Hepatocyte (in vitro differentiated cells): Measurements from ENCODE around the gene NUCKS1. TPM values are rescaled to one million over a fixed set of nuclear protein-coding genes. Genes with fewer than 3 reads are reported as not detected.

Source experiments
- DNase-seq: peaks from one replicate; pipeline ENCODE4 v3.0.0-alpha.2; 2016; ENCODE audit warnings: low spot score
- H2AFZ ChIP-seq: fragments of 200-600 bp; sonication (generic); 2 replicates; pipeline ENCODE4 v1.6.0; 2016; ENCODE audit warnings: antibody characterized with exemption, mild to moderate bottlenecking
- H3K27ac ChIP-seq: fragments of 200-600 bp; sonication (generic); 2 replicates; pipeline ENCODE4 v1.5.1; 2016; ENCODE audit warnings: mild to moderate bottlenecking
- H3K27me3 ChIP-seq: fragments of 200-600 bp; sonication (generic); 2 replicates; pipeline ENCODE4 v1.6.1; 2016
- H3K36me3 ChIP-seq: fragments of 200-600 bp; sonication (generic); replicated peaks from 2 replicates; pipeline ENCODE4 v1.5.1; 2016; ENCODE audit warnings: low read depth; ENCODE audit not compliant: insufficient read depth
- H3K4me1 ChIP-seq: fragments of 200-600 bp; sonication (generic); 2 replicates; pipeline ENCODE4 v1.5.1; 2016; ENCODE audit warnings: mild to moderate bottlenecking, moderate library complexity; ENCODE audit not compliant: insufficient read depth
- H3K4me2 ChIP-seq: fragments of 200-600 bp; sonication (generic); 2 replicates; pipeline ENCODE4 v1.6.0; 2016
- H3K4me3 ChIP-seq: fragments of 200-600 bp; sonication (generic); 2 replicates; pipeline ENCODE4 v1.5.1; 2016; ENCODE audit warnings: mild to moderate bottlenecking
- H3K79me2 ChIP-seq: fragments of 200-600 bp; sonication (generic); 2 replicates; pipeline ENCODE4 v1.6.0; 2017; ENCODE audit warnings: mild to moderate bottlenecking
- H3K9me2 ChIP-seq: fragments of 200-600 bp; sonication (generic); replicated peaks from 2 replicates; pipeline ENCODE4 v1.6.0; 2017; ENCODE audit warnings: mild to moderate bottlenecking; ENCODE audit not compliant: insufficient read depth
- H3K9me3 ChIP-seq: fragments of 200-600 bp; sonication (generic); 2 replicates; pipeline ENCODE4 v1.5.1; 2016; ENCODE audit warnings: low read depth, mild to moderate bottlenecking
- H4K20me1 ChIP-seq: fragments of 200-600 bp; sonication (generic); 2 replicates; pipeline ENCODE4 v1.6.0; 2016; ENCODE audit warnings: mild to moderate bottlenecking; ENCODE audit not compliant: insufficient read depth, poor library complexity, severe bottlenecking
- EZH2 ChIP-seq: fragments of 200-600 bp; sonication (generic); IDR thresholded peaks from 2 replicates; pipeline ENCODE4 v1.6.1; 2016; ENCODE audit warnings: antibody characterized with exemption, mild to moderate bottlenecking, borderline replicate concordance
- EZH2phosphoT487 ChIP-seq: fragments of 200-600 bp; sonication (generic); IDR thresholded peaks from one replicate; pipeline ENCODE4 v1.6.1; 2018; ENCODE audit warnings: antibody characterized with exemption, mild to moderate bottlenecking, low read depth, moderate library complexity; ENCODE audit not compliant: unreplicated experiment, severe bottlenecking
- WGBS: methylation state at CpG from one replicate; pipeline ENCODE4 v1.1.6; 2016; ENCODE audit warnings: low lambda C conversion rate; ENCODE audit errors: missing lambda C conversion rate; 5-methylcytosine and 5-hydroxymethylcytosine counted together
- polyA plus RNA-seq: library from polyadenylated mRNA; unstranded; fragments of >200 nt; fragmentation: Nextera tagmentation; extraction: Ambion mirVana; gene quantifications from 2 replicates; pipeline ENCODE4 v1.2.1, GENCODE V29; 2016
- total RNA-seq: library from RNA; depleted of rRNA; stranded (reverse); fragments of >200 nt; gene quantifications from 2 replicates; pipeline ENCODE4 v1.2.3, GENCODE V29; 2014
- TF ChIP-seq, protein P1 (sequence below): fragments of 200-600 bp; sonication (generic); IDR thresholded peaks from 2 replicates; pipeline ENCODE4 v1.5.1; 2016; ENCODE audit warnings: antibody characterized with exemption, mild to moderate bottlenecking; ENCODE audit not compliant: poor library complexity

Gene NUCKS1
- total and polyA plus RNA-seq, 2 experiments from 2014 or later, result 28.4 to 143 TPM

GRCh38 chr1:205772607-205773032, 22.6 kb upstream of the NUCKS1 start:
- no peaks in the 10 kb centered on the region for H3K4me1 ChIP-seq
- H3K27me3 ChIP-seq, result no peaks in the 10 kb centered on the region
- no peak overlapping the region for H2AFZ ChIP-seq
- H3K36me3 ChIP-seq, result no peaks in the 10 kb centered on the region
- H3K9me3 ChIP-seq, result no peaks in the 10 kb centered on the region
- peaks cover 9% of the 10 kb centered on the region for H3K79me2 ChIP-seq
- no peaks in the 10 kb centered on the region for H4K20me1 ChIP-seq
- no peak overlapping the region for H3K4me2 ChIP-seq
- no peak for TF ChIP-seq EZH2
- TF ChIP-seq, protein P1, sequence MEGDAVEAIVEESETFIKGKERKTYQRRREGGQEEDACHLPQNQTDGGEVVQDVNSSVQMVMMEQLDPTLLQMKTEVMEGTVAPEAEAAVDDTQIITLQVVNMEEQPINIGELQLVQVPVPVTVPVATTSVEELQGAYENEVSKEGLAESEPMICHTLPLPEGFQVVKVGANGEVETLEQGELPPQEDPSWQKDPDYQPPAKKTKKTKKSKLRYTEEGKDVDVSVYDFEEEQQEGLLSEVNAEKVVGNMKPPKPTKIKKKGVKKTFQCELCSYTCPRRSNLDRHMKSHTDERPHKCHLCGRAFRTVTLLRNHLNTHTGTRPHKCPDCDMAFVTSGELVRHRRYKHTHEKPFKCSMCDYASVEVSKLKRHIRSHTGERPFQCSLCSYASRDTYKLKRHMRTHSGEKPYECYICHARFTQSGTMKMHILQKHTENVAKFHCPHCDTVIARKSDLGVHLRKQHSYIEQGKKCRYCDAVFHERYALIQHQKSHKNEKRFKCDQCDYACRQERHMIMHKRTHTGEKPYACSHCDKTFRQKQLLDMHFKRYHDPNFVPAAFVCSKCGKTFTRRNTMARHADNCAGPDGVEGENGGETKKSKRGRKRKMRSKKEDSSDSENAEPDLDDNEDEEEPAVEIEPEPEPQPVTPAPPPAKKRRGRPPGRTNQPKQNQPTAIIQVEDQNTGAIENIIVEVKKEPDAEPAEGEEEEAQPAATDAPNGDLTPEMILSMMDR, result no peak
- no peak for TF ChIP-seq EZH2phosphoT487
- WGBS, result 80% methylated on average over 2 of the region's 2 CpGs
- H3K9me2 ChIP-seq, result no peaks in the 10 kb centered on the region
- no peak overlapping the region for H3K27ac ChIP-seq
- no peak for DNase-seq
- no peak overlapping the region for H3K4me3 ChIP-seq

- Histone ChIP-seq H3K27me3 (no peaks in the 10 kb centered on the region), H3K36me3 (no peaks in the 10 kb centered on the region), H3K9me2 (no peaks in the 10 kb centered on the region), H4K20me1 (no peaks in the 10 kb centered on the region), H3K27ac (no peak overlapping the region), H2AFZ (no peak overlapping the region), H3K4me1 (no peaks in the 10 kb centered on the region), H3K9me3 (no peaks in the 10 kb centered on the region), H3K79me2 (peaks cover 9% of the 10 kb centered on the region), H3K4me3 (no peak overlapping the region), H3K4me2 (no peak overlapping the region)
- DNase-seq, result no peak
- TF ChIP-seq EZH2phosphoT487, result no peak
- TF ChIP-seq, protein P1, result no peak
- no peak for TF ChIP-seq EZH2
- 78% methylated on average over 4 of the region's 4 CpGs for WGBS
Measured at GRCh38 chr1:205770618-205771017, 20.6 kb upstream of the NUCKS1 start.

DNA sequence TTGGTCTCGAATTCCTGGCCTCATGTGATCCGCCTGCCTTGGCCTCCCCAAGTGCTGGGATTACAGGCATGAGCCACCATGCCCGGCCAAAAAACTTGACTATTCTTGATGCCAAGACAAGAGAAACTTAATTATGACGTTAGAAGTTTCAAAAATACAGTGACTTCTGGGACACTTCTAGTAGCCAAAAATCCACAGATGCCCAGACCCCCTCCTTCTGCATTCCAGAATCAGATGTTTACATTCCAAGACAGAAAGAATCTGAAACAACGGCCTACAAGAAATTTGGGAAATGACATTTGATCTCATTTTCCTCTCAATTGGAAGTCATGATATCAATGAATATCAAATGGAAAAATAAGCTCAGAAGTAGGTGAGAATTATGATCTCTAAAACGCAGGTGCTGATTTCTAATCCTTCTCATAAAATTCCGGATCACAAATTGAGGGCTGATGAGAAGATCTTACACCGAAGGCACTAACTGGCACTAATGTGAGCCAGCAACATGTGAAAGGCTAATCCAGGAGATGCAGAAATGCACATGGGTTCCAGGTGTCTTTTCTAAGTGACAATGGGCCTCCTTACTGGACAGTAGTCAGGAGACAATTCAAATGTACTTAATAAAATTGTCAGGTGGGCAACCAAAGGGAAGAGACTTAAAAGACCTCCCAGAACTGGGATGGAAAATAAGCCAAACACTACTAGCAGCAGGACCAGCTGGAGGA, 19.8 kb upstream of the NUCKS1 start:
- no peak overlapping the region for H3K4me2 ChIP-seq
- 78% methylated on average over 8 of the region's 8 CpGs for WGBS

More for the DNA sequence above, 19.8 kb upstream of the NUCKS1 start:
- Histone ChIP-seq H3K79me2 (peaks cover 9% of the 10 kb centered on the region), H3K9me3 (no peaks in the 10 kb centered on the region), H3K4me1 (no peaks in the 10 kb centered on the region), H2AFZ (no peak overlapping the region), H3K27ac (no peak overlapping the region), H3K4me3 (no peak overlapping the region), H4K20me1 (no peaks in the 10 kb centered on the region), H3K36me3 (no peaks in the 10 kb centered on the region), H3K9me2 (no peaks in the 10 kb centered on the region), H3K27me3 (no peaks in the 10 kb centered on the region)
- TF ChIP-seq EZH2 (no peak), EZH2phosphoT487 (no peak)
- TF ChIP-seq, protein P1, result no peak
- no peak for DNase-seq
